Measurements from ENCODE around the gene ARVCF. TPM values are rescaled to one million over a fixed set of nuclear protein-coding genes. Genes with fewer than 3 reads are reported as not detected.

Gene ARVCF
- 211 and 219 TPM in 2 replicates for total RNA-seq (2014; rRNA removed; shearing (Covaris generic))

DNA sequence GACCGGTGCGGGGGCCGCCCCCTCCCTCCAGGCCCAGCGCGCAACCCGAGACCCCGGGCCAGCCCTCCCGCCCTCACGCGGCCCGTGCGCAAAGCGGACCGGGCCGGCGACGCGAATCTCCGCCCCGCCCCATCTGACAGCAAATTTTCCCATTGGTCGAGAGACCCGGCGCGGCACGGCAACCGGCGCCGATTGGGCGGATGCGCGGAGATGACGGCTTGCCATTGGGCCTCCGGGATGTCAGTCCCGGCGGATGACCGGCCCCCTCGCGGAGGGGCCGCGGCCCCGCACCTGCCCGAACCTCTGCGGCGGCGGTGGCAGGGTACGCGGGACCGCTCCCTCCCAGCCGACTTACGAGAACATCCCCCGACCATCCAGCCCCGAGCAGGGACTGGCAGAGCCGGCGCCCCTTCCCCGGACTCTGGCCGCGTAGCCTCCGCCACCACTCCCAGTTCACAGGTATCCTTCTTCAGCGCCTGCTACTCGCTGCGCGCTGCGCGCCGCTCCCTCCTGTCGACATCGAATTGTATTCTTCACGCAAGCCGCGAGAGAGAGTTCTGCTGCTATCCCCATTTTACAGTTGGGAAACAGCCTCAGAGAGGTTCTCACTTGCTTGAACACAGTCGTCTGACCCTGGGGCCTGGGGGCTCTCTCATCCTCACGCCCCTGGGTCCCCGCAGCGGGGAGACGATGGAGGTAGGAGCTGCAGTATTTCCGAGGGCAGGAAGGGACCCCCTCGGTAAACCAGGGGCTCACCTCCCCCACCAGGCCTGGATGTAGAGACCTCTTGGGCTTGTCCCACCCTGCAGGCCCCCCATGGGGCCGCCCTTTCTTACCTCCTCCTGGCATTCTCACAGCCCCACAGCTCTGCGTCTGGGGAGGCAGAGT lies at the start of gene ARVCF:
ARVCF (minus strand) TSS at position 90 of the 888 bp plus-strand sequence. CDS start 26,029 bp downstream, outside the sequence.
- DNase-seq (ENCODE audit: low spot score), result peak; percentile 99

DNA sequence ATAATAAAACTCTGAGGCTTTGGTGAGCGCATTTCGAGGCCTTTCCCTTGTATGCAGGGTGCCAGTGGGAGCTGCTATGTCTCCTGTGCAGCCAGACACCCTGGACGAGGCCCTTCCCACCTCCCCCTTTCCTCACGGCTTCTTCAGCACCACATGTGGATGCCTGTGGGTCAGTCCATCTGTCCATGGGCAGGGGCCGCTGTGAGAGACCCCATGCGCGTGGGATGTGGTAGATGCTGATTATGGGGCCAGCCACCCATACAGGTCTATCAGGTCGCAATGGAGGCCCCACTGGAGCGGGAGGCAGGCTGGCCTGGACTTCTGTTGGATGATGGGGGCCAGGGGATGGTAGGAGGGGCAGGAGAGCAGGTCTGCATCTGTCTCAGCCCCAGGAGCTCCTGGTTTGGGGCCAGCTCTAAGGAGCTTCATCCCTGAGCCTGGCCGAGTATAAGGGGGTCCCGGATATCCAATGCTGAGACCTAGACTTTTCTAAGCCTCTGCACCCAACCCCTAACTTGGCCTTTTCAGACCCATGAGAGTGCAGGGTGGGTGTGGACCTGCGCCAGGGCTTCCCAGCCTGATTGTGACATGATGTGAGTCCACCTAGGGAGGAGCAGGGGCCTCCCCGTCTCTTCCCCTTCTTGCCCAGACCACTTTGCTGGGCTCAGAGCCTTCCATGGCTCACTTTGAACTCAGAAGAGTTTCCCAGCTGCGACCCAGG lies 49.4 kb upstream of the ARVCF start:
- no peak for DNase-seq (ENCODE audit: low spot score)

DNA sequence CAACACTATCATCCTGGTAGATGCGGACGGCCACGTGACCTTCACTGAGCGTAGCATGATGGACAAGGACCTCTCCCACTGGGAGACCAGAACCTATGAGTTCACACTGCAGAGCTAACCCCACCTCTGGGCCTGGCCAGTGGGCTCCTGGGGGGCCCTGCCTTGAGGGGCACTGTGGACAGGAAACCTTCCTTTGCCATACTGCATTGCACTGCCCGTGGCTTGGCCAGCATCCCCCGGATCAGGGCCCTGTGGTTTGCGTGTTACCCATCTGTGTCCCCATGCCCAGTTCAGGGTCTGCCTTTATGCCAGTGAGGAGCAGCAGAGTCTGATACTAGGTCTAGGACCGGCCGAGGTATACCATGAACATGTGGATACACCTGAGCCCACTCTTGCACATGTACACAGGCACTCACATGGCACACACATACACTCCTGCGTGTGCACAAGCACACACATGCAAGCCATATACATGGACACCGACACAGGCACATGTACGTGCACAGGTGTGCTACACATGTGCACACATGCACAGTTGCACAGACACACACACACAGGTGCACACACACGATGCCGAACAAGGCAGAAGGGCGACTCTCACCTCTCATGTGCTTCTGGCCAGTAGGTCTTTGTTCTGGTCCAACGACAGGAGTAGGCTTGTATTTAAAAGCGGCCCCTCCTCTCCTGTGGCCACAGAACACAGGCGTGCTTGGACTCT lies 48.1 kb upstream of the ARVCF start:
- no peak for DNase-seq (ENCODE audit: low spot score)

- no peak for DNase-seq (ENCODE audit: low spot score)
These were observed 47.5 kb upstream of the ARVCF start for GRCh38 chr22:20064140-20064480.

GRCh38 chr22:20063271-20064139 lies 46.9 kb upstream of the ARVCF start:
- DNase-seq (ENCODE audit: low spot score), result no peak

- DNase-seq (ENCODE audit: low spot score), result peak; percentile 74
These were observed 46.1 kb upstream of the ARVCF start for GRCh38 chr22:20062766-20063083.

DNA sequence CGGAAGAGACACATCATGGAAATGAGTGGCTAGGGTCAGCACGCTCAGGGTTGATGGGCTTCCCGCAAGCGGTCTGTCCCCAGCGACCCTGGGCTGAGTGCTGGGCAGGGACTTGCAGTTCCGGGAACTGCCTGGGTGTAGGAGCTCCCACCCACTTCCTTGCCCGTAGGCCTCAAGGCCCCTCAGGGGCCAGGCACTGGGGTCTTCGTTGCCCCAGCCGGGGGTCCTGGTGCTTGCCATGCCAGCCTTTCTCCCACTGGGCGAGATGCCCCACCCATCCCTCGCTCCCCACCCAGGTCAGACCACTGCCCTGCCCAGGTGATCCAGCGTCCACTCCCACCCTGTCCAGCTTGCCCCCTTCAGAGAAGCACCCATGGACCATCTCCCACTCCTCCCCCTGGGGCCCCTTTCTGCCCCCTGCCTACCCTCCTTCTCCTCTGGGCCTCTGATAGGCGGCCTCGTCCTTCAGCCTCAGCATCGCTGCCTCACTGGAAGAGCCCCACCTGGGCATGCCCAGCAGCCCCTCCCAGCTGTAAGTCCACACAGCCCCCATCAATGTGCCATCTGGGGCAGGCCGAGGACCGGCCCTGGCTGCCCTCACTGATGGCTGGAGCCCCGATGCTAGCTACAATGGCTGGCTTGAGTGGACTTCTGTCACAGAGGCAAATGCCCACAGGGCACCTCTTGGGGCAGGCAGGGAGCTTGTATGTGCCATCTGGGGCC lies 45.6 kb upstream of the ARVCF start:
- DNase-seq (ENCODE audit: low spot score), result no peak

DNA sequence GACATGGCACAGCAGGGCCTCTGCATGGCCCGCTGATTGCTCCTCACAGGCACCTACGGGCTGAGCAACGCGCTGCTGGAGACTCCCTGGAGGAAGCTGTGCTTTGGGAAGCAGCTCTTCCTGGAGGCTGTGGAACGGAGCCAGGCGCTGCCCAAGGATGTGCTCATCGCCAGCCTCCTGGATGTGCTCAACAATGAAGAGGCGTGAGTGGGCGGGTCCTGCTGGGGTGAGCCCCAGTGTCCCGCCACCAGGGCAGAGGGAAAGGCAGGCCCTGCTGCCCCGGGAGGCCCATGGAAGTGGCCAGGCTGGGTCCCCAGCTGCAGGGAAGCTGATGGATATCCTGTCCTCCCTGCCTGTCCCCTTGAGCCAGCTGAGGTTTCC lies 44.8 kb upstream of the ARVCF start:
- DNase-seq (ENCODE audit: low spot score), result peak; percentile 47

DNA sequence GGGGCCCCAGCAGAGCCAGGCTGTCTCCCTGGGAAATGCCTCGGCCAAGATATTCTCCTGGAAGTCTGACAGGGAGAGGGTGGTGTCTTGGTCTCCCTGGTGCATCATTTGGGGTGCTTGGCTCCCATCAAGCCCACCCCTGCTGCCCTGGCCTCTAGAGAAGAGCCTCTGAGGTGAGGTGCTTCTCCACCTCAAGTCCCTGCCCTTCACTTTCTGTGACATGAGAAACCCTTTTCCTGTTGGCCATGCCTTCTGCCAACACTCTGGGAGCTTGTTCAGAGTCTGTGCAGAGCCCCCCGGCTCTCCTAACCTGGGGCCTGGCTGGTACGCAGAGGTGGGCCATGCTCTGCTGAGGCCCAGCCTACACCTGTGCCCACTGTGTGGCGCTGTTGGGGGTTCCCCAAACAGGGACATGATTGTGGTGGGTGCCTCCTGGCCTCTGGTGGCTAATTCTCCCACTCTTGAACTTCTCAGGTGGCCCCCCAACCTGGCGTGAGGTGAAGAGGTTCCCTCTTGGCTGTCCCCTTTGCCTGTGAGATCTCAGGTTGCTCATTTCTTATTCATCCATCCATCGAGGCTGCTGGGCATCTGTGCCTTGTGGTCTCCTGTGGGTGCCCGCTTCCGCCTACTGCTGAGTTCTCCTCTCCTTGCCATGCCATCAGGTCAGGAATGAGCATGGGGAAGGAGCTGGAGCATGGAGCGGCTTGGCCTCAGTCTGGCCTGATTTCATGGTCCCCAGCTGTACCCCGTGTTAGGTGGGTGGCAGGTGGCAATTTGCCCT lies 44.3 kb upstream of the ARVCF start:
- DNase-seq (ENCODE audit: low spot score), result no peak

GRCh38 chr22:20058989-20059770 lies 42.6 kb upstream of the ARVCF start:
- DNase-seq (ENCODE audit: low spot score), result no peak

DNA sequence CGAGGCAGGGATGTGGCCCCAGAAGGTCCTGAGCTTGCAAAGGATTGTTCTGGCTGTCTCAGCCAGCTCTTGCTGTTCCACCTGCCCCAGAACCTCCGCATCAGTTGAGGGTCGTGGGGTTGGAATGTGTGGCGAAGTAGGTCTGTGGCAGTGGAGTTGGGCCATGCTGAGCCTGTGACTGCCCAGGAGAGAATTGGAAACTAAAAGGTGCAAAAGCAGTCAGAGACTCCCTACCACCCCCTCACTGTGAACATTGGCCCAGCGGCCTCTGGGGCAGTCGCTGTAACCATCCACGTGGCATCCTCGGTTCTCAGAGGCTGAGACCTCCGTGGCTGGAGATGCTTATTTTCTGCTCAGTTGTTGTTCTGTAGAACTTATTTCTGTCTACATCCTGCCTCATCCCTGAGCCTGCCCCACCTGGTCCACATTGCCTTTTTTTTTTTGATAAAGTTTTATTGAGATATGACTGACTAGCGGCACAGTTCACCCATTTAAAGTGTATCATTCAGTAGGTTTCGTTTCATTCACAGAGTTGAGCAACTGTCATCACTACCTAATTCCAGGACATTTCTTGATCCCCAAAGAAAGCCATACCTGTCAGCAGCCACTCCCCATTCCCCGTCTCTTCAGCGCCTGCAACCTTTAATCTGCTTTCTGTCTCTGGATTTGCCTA lies 41.1 kb upstream of the ARVCF start:
- DNase-seq (ENCODE audit: low spot score), result no peak

DNA sequence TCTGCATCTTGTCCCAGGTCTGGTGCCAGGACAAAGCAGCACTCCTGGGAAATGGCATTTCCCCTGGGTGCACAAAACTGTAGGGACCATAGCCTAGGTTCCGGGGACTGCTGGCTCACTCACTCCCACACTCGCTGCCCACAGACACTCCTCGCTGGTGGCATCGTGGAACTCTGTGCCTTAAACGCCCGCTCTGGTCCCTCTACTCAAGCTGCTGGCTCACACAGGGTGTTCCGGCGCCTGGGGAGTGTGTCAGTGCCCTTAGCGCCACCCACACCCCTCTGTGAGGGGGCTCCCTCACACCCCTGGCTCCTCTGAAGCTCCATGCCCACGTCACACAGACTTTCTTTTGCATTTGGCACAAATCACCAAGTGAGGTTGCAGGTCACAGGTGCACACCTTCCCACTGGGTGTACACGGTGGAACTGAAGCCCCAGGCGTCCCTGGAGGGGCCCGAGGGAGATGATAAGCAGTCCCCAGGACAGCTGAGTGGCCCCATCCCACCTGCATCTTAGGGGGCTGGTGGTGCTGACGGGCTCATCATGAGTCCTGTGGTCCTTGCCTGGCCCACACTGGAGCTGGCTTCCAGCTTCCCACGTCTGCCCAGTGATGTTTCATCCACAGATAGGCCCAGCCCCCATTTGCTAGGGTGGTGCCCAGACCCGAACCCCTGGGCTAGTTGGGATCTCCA lies 40.2 kb upstream of the ARVCF start:
- no peak for DNase-seq (ENCODE audit: low spot score)

GRCh38 chr22:20056161-20056560 lies 39.5 kb upstream of the ARVCF start:
- DNase-seq (ENCODE audit: low spot score), result no peak

DNA sequence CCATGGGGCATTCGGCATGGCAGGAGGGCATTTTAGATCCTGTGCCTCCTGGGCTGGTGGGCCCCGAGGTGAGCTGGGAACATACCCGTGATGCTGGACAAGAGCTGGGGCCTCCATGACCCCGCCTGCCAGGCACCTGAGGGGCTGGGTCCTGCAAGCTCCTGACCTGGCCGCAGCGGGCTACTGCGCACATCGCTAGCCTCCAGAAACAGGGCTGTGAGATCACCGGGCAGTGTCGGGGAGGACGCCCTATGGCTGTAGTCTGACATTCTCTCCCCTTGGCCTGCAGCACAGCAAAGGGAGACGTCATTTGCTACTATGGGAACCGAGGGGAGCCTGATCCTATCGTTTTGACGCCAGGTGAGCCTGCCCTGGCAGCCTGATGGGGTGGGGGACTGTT lies 39.0 kb upstream of the ARVCF start:
- DNase-seq (ENCODE audit: low spot score), result no peak

- DNase-seq (ENCODE audit: low spot score), result no peak
These were observed 38.5 kb upstream of the ARVCF start for GRCh38 chr22:20055144-20055543.

DNA sequence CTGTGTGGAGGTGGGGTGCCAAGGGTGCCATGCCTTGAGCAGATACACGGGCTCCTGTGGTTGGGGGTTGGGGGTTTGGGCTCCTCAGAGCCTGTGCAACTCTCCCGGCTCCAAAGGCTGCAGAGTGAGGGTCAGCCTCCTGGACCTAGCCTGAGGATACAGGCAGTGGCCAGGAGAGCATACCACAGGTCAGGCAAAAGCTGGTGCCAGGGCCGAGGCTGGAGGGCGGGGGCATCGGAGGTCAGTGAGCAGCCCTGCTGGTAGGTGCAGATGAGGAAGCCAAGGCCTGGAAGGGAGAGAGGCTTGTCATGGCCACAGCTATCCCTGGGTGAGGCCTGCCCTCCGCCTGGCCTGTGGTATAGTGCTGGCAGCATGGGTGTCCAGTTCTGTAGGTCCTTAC lies 37.9 kb upstream of the ARVCF start:
- DNase-seq (ENCODE audit: low spot score), result no peak

DNA sequence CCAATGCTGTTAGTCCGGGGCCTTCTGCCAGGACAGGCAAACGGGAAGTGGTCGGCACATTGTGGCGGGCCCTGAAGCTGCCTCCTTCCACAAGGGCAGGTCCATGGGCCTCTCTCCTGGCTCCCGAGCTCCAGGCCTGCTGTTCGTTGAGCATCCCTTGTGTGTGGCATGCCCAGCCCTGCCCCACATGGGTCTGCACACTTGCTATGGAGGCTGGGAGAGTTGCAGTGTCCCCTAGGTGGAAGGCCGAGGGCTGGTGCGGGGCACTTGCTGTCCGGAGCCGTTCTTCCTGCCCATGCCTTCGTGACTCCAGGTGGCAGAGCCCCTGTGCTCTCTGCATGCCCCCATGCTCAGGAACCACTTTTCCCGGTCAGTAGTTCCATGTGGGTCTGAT lies 37.4 kb upstream of the ARVCF start:
- no peak for DNase-seq (ENCODE audit: low spot score)

DNA sequence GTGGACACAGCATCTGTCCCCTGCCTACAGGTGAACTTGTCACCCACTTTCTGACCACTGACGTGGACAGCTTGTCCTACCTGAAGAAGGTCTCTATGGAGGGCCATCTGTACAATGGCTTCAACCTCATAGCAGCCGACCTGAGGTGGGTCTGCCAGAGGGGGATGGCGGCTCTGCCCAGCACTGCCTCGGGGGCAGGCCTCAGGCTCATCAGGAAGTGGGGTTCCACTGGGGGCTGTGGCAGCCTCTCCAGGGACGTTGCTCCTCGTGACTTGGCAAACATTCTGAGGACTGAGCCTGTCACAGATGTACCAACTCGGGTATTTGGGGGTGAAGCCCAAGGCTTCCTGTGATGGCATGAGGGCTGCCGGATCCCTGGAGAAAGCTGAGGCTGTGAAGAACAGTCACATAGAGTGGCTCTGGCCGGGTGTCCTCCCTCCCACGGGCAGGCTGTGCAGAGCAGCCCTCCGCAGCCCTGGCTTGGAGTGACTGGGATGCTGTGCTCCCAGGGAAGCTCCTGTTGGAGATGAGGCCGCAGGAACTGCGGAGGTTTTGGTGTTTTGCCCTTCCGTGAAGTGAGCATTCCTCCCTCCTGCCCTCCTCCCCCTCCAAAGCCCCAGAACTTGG lies 36.9 kb upstream of the ARVCF start:
- DNase-seq (ENCODE audit: low spot score), result no peak

Measured in HT-29 (cell line).